Heart left ventricle (tissue), 13 donors: ENCODE results near the gene PARS2.

Experiments used
- POLR2A ChIP-seq, 2 donors: fragments of 450-650 bp; IDR thresholded peaks; one replicate each; pipeline ENCODE4 v1.6.1; 2017; ENCODE audit warnings: antibody characterized with exemption in 2 of 2, mild to moderate bottlenecking in 2 of 2, moderate library complexity in 2 of 2
- TF ChIP-seq, protein P1 (sequence below), 12 donors: fragments of 200-600 bp; sonication (generic) in 4 of 12; IDR thresholded peaks; one replicate each; pipeline versions ENCODE4 v1.5.0 to v1.8.0; 2018 to 2022; ENCODE audit warnings: antibody characterized with exemption in 12 of 12, mild to moderate bottlenecking in 5 of 12
- donor health status: ischemic (EF 13 %, LVEDD 7.1; RV severe dilation, severe dysfunction).
- donor health status: DM: no; HTN: yes; CAD: no.
- donor health status: DM: no; HTN: no; CAD: no.
- donor health status: ischemic (EF 25% LVEDD 6.9; RV normal size, moderate dysfunction).
- donor health status: ischemic (EF 25% LVEDD 5.7; RV mildly dilated, moderate dysfunction).
- donor health status: ischemic (EF 35%, LVEDD 5.7; RV mildly dilated, moderate dysfunction).
- donor health status: nonischemic (EF 11% LVEDD 7.7; RV severe dilation, severe dysfunction).
- donor health status: DM: yes; HTN: yes; CAD: no.
- donor health status: PGD.
- donor health status: ischemic (EF 29% LVEDD 5.4; RV normal size, mild dysfunction).
- donor health status: nonischemic (EF 23%, LVEDD 6.1; RV moderate dilation, normal function).

DNA sequence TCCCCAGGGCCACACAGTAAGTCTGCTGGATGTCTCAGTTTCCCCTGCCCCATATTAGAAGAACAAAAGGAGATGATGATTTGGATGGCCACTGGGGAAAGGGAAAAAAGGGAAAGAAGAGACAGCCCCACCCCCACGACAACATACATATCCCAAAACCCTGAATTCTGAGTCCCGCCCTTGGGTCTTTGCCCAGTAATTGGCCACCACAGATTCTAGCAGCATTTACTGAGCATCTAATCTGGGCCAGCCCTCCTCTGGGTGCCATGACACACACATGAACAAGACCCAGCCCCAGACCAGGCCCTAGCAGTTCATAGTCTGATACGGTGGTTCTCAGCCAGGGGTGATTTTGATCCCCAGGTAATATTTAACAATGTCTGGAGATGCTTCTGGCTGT is 53.9 kb downstream of the PARS2 start:
- TF ChIP-seq, protein P1, sequence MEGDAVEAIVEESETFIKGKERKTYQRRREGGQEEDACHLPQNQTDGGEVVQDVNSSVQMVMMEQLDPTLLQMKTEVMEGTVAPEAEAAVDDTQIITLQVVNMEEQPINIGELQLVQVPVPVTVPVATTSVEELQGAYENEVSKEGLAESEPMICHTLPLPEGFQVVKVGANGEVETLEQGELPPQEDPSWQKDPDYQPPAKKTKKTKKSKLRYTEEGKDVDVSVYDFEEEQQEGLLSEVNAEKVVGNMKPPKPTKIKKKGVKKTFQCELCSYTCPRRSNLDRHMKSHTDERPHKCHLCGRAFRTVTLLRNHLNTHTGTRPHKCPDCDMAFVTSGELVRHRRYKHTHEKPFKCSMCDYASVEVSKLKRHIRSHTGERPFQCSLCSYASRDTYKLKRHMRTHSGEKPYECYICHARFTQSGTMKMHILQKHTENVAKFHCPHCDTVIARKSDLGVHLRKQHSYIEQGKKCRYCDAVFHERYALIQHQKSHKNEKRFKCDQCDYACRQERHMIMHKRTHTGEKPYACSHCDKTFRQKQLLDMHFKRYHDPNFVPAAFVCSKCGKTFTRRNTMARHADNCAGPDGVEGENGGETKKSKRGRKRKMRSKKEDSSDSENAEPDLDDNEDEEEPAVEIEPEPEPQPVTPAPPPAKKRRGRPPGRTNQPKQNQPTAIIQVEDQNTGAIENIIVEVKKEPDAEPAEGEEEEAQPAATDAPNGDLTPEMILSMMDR (IDR thresholded peaks at IDR 0.05) = no peak
- TF ChIP-seq POLR2A (IDR thresholded peaks at IDR 0.05) = no peak
